HCT116 (cell line): Measurements from ENCODE around the gene PRMT1.

Experiments
- ATF3 ChIP-seq: IDR thresholded peaks from 2 replicates; pipeline ENCODE4 v1.6.1; 2012
- CTCF ChIP-seq, 3 experiments: fragments of 200-600 bp in 1 of 3; sonication (generic) in 1 of 3; IDR thresholded peaks in 2 of 3; conservative IDR thresholded peaks in 1 of 3; 2 replicates each; pipeline ENCODE4 v1.5.1; 2012 to 2017; ENCODE audit warnings: low read depth in 2 of 3, low read length in 2 of 3, antibody characterized with exemption in 1 of 3, borderline replicate concordance in 1 of 3, control low read depth in 1 of 3, mild to moderate bottlenecking in 1 of 3, mixed read lengths in 1 of 3, mixed run types in 1 of 3, moderate library complexity in 1 of 3; ENCODE audit not compliant: insufficient read depth in 1 of 3
- FOSL1 ChIP-seq: IDR thresholded peaks from 2 replicates; pipeline ENCODE4 v1.6.1; 2012; ENCODE audit warnings: low read depth
- POLR2A ChIP-seq: IDR thresholded peaks from 2 replicates; pipeline ENCODE4 v1.7.0; 2011; ENCODE audit warnings: borderline replicate concordance; ENCODE audit not compliant: insufficient read depth, insufficient read length; ENCODE audit errors: extremely low read depth
- POLR2AphosphoS5 ChIP-seq: IDR thresholded peaks from 2 replicates; pipeline ENCODE4 v1.6.1; 2011; ENCODE audit warnings: mild to moderate bottlenecking, low read depth, low read length, moderate library complexity
- RAD21 ChIP-seq: IDR thresholded peaks from 2 replicates; pipeline ENCODE4 v1.6.1; 2012; ENCODE audit warnings: low read depth, mild to moderate bottlenecking
- REST ChIP-seq: IDR thresholded peaks from 2 replicates; pipeline ENCODE4 v1.6.1; 2012; ENCODE audit warnings: low read depth
- SIN3A ChIP-seq: IDR thresholded peaks from 2 replicates; pipeline ENCODE4 v1.6.1; 2012; ENCODE audit warnings: low read depth
- SP1 ChIP-seq: IDR thresholded peaks from 2 replicates; pipeline ENCODE4 v1.6.1; 2012; ENCODE audit warnings: low read depth

- no peak for TF ChIP-seq ATF3
- TF ChIP-seq CTCF (IDR thresholded peaks at IDR 0.05 in 2 of 3, conservative IDR thresholded peaks at IDR 0.05 in 1 of 3; ENCODE audit: borderline replicate concordance in 1 of 3, insufficient read depth in 1 of 3, low read depth in 2 of 3, low read length in 2 of 3): no peak
- no peak for TF ChIP-seq SP1
- no peak for TF ChIP-seq POLR2AphosphoS5
- TF ChIP-seq FOSL1: no peak
- no peak for TF ChIP-seq POLR2A
- no peak for TF ChIP-seq RAD21
- TF ChIP-seq REST: no peak
- TF ChIP-seq SIN3A: no peak
Measured at GRCh38 chr19:49718991-49719390, 41.9 kb downstream of the PRMT1 start.
